ENCODE data around the gene AGPAT4.

GRCh38 chr6:161085246-161085645, 188.6 kb downstream of the AGPAT4 start:
- TF ChIP-seq CTCF (IDR thresholded peaks at IDR 0.05; ENCODE audit: low read length) (no peak), EZH2 (IDR thresholded peaks at IDR 0.05; ENCODE audit: borderline replicate concordance, low read length) (no peak)

All from OCI-LY1 (cell line).